Measurements from ENCODE around the gene IGF2BP1.

IGF2BP1 gene

DNA sequence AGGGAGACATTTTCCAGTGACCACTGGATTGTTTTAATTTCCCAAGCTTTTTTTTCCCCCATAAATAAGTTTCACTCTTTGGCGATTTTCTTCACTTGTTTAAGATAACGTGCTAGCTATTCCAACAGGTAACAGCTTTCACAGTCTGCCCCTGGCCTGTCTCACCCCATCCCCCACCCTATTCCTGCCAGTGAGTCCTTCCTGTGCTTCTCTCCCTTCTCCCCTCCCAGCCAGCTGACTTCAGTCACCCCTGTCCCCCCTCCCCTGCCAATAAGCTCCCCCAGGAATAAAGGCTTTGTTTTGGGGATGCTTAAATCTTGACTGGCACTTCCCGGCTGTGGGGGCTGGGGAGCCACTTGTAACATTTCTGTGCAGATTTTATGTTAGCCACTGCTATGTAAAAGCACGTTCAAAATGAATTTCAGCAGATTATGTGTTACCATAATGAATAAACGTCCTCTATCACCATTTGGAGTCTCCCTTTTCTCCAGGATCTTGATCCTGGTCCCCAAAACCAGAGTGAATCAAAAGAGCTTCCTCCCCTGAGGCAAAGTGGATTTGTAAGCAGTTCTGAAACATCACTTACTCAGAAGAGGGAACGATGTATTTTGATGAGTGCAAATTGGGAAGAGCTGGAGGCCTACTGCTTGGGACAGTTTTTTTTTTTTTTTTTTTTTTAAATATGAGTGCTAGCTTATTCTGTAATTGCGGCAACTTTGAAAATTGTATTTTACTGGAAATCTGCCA is 58.2 kb downstream of the IGF2BP1 start:
- no peaks in the 10 kb centered on the region for H3K9me2 ChIP-seq (replicated peaks; ENCODE audit: insufficient read depth, low read length)
- H3K27ac ChIP-seq (ENCODE audit: low read depth, low read length), result no peak overlapping the region
- no peak for TF ChIP-seq EZH2phosphoT487 (conservative IDR thresholded peaks at IDR 0.05; ENCODE audit: low read length)
- TF ChIP-seq, protein P1, sequence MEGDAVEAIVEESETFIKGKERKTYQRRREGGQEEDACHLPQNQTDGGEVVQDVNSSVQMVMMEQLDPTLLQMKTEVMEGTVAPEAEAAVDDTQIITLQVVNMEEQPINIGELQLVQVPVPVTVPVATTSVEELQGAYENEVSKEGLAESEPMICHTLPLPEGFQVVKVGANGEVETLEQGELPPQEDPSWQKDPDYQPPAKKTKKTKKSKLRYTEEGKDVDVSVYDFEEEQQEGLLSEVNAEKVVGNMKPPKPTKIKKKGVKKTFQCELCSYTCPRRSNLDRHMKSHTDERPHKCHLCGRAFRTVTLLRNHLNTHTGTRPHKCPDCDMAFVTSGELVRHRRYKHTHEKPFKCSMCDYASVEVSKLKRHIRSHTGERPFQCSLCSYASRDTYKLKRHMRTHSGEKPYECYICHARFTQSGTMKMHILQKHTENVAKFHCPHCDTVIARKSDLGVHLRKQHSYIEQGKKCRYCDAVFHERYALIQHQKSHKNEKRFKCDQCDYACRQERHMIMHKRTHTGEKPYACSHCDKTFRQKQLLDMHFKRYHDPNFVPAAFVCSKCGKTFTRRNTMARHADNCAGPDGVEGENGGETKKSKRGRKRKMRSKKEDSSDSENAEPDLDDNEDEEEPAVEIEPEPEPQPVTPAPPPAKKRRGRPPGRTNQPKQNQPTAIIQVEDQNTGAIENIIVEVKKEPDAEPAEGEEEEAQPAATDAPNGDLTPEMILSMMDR (IDR thresholded peaks at IDR 0.05; ENCODE audit: insufficient read depth, low read length, poor library complexity, severe bottlenecking), result no peak
- H2AFZ ChIP-seq (ENCODE audit: low read depth, low read length, severe bottlenecking), result no peak overlapping the region
- H4K20me1 ChIP-seq (ENCODE audit: low read depth, low read length), result no peaks in the 10 kb centered on the region
- no peak overlapping the region for H3K9ac ChIP-seq (ENCODE audit: low read length)
- no peaks in the 10 kb centered on the region for H3K27me3 ChIP-seq (ENCODE audit: low read length)
- no peaks in the 10 kb centered on the region for H3K9me3 ChIP-seq (ENCODE audit: insufficient read depth, low read length)
- no peak overlapping the region for H3K4me2 ChIP-seq (ENCODE audit: low read depth, low read length, poor library complexity, severe bottlenecking)
- no peaks in the 10 kb centered on the region for H3K79me2 ChIP-seq (ENCODE audit: insufficient read depth, low read length)
- H3K36me3 ChIP-seq (ENCODE audit: low read length), result no peaks in the 10 kb centered on the region
- H3F3A ChIP-seq (ENCODE audit: insufficient read depth), result no peaks in the 10 kb centered on the region
- no peak overlapping the region for H3K4me3 ChIP-seq (ENCODE audit: insufficient read depth, low read length, poor library complexity, severe bottlenecking)

DNA sequence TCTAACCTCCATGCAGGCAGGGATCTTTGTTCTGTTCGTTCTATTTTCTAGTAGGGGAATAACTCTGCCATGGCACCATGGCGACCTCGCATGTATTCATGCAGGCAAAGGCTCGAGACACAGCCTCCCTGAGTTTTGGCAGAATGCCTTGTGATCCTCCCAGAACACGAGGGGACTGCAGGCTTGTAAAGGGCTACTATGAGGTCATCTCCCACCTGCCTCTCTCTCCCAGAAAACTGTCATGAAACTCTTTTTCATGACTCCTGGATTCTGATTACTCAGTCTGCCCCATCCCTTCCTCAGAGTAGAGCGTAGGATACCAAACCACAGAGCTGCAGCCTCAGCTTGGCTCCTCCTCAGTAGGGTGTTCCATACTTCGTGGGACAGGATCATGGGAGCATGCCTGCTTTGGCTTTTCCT is 64.3 kb downstream of the IGF2BP1 start:
- H3K36me3 ChIP-seq (ENCODE audit: low read length), result no peaks in the 10 kb centered on the region
- no peak overlapping the region for H2AFZ ChIP-seq (ENCODE audit: low read depth, low read length, severe bottlenecking)
- no peaks in the 10 kb centered on the region for H3K79me2 ChIP-seq (ENCODE audit: insufficient read depth, low read length)
- H3K27me3 ChIP-seq (ENCODE audit: low read length), result no peaks in the 10 kb centered on the region
- no peak overlapping the region for H3K4me2 ChIP-seq (ENCODE audit: low read depth, low read length, poor library complexity, severe bottlenecking)
- H3F3A ChIP-seq (ENCODE audit: insufficient read depth), result no peaks in the 10 kb centered on the region
- TF ChIP-seq EZH2phosphoT487 (conservative IDR thresholded peaks at IDR 0.05; ENCODE audit: low read length), result no peak
- H3K27ac ChIP-seq (ENCODE audit: low read depth, low read length), result no peak overlapping the region
- H3K9ac ChIP-seq (ENCODE audit: low read length), result no peak overlapping the region
- no peaks in the 10 kb centered on the region for H3K9me2 ChIP-seq (replicated peaks; ENCODE audit: insufficient read depth, low read length)
- no peak overlapping the region for H3K4me3 ChIP-seq (ENCODE audit: insufficient read depth, low read length, poor library complexity, severe bottlenecking)
- H3K9me3 ChIP-seq (ENCODE audit: insufficient read depth, low read length), result no peaks in the 10 kb centered on the region
- H4K20me1 ChIP-seq (ENCODE audit: low read depth, low read length), result no peaks in the 10 kb centered on the region

DNA sequence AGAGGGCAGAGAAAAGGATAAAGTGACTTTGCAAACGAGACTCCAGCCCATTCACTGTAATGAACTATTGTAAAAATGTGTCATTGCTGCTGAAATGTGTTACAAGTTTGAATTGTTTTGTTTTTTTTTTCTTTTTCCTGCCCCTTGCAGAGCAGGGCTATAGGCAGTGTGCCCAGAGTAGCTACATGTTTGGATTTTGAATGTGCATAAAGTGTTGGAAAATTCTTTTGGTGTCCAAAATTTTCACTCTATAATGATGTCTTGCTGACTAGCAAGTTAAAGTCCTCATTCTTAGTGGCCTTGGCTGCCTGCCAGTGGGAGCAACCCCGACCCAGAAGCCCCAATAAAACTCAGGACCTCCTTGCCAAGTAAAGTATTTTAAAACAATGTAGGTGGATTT is 66.5 kb downstream of the IGF2BP1 start:
- no peaks in the 10 kb centered on the region for H3K9me2 ChIP-seq (replicated peaks; ENCODE audit: insufficient read depth, low read length)
- H3K36me3 ChIP-seq (ENCODE audit: low read length), result no peaks in the 10 kb centered on the region
- H3K4me3 ChIP-seq (ENCODE audit: insufficient read depth, low read length, poor library complexity, severe bottlenecking), result no peak overlapping the region
- TF ChIP-seq, protein P1 (IDR thresholded peaks at IDR 0.05; ENCODE audit: insufficient read depth, low read length, poor library complexity, severe bottlenecking), result no peak
- TF ChIP-seq EZH2phosphoT487 (conservative IDR thresholded peaks at IDR 0.05; ENCODE audit: low read length), result no peak
- H3K27me3 ChIP-seq (ENCODE audit: low read length), result no peaks in the 10 kb centered on the region
- no peaks in the 10 kb centered on the region for H3K79me2 ChIP-seq (ENCODE audit: insufficient read depth, low read length)
- H3F3A ChIP-seq (ENCODE audit: insufficient read depth), result no peaks in the 10 kb centered on the region
- no peaks in the 10 kb centered on the region for H3K9me3 ChIP-seq (ENCODE audit: insufficient read depth, low read length)
- no peaks in the 10 kb centered on the region for H4K20me1 ChIP-seq (ENCODE audit: low read depth, low read length)
- H3K27ac ChIP-seq (ENCODE audit: low read depth, low read length), result no peak overlapping the region
- no peak overlapping the region for H2AFZ ChIP-seq (ENCODE audit: low read depth, low read length, severe bottlenecking)
- no peak overlapping the region for H3K9ac ChIP-seq (ENCODE audit: low read length)
- H3K4me2 ChIP-seq (ENCODE audit: low read depth, low read length, poor library complexity, severe bottlenecking), result no peak overlapping the region

DNA sequence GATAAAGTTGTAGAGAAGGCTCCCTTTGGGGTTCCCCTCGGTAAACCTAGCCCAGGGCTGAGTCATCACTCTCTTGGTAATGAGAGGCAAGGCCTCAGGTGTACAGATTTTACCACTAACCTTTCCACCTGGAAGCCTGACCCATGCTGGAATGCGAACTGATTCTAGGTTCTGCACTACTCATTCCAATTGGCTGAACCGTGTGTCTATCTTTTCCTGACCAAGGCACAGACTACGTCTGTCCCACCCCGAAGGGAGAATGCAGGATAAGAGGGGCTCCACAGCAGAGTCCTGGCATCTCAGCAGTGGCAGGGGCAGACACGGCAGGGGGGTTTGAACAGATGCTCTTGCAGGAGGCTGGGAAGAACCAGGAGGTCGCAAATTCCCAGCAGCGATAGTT is 70.0 kb downstream of the IGF2BP1 start:
- no peaks in the 10 kb centered on the region for H3K36me3 ChIP-seq (ENCODE audit: low read length)
- H3K27me3 ChIP-seq (ENCODE audit: low read length), result no peaks in the 10 kb centered on the region
- no peaks in the 10 kb centered on the region for H3K9me2 ChIP-seq (replicated peaks; ENCODE audit: insufficient read depth, low read length)
- H3K4me3 ChIP-seq (ENCODE audit: insufficient read depth, low read length, poor library complexity, severe bottlenecking), result no peak overlapping the region
- no peak overlapping the region for H2AFZ ChIP-seq (ENCODE audit: low read depth, low read length, severe bottlenecking)
- H3K9ac ChIP-seq (ENCODE audit: low read length), result no peak overlapping the region
- no peaks in the 10 kb centered on the region for H3K9me3 ChIP-seq (ENCODE audit: insufficient read depth, low read length)
- no peaks in the 10 kb centered on the region for H3K79me2 ChIP-seq (ENCODE audit: insufficient read depth, low read length)
- TF ChIP-seq, protein P1 (IDR thresholded peaks at IDR 0.05; ENCODE audit: insufficient read depth, low read length, poor library complexity, severe bottlenecking), result no peak
- no peak for TF ChIP-seq EZH2phosphoT487 (conservative IDR thresholded peaks at IDR 0.05; ENCODE audit: low read length)
- H4K20me1 ChIP-seq (ENCODE audit: low read depth, low read length), result no peaks in the 10 kb centered on the region
- no peak overlapping the region for H3K4me2 ChIP-seq (ENCODE audit: low read depth, low read length, poor library complexity, severe bottlenecking)
- H3K27ac ChIP-seq (ENCODE audit: low read depth, low read length), result no peak overlapping the region
- no peaks in the 10 kb centered on the region for H3F3A ChIP-seq (ENCODE audit: insufficient read depth)

All from SU-DHL-6 (cell line).